ENCODE measurements around the gene RSKR. TPM values are rescaled to one million over a fixed set of nuclear protein-coding genes. Genes with fewer than 3 reads are reported as not detected.

Gene RSKR
- total RNA-seq, 1 experiment from 2014 or later: 21.7 TPM

GRCh38 chr17:28634206-28634865 lies 20.4 kb upstream of the RSKR start:
- Histone ChIP-seq H3F3A (ENCODE audit: insufficient read depth, low read depth) (no peaks in the 10 kb centered on the region; the same call in 1 of the 2 replicates), H3K79me2 (ENCODE audit: low read depth) (0 out of 2 replicates have a peak, but pooled peaks cover 4% of the 10 kb centered on the region), H2AFZ (no peak overlapping the region), H3K27me3 (ENCODE audit: insufficient read depth, low read depth) (no peaks in the 10 kb centered on the region), H3K4me1 (replicated peaks; ENCODE audit: insufficient read depth) (no peaks in the 10 kb centered on the region), H3K36me3 (ENCODE audit: low read depth) (peaks cover 43% of the 10 kb centered on the region), H3K9me3 (ENCODE audit: insufficient read depth, low read depth) (no peaks in the 10 kb centered on the region), H3K4me3 (no peak overlapping the region), H3K9me2 (ENCODE audit: insufficient read depth) (no peaks in the 10 kb centered on the region), H3K27ac (no peak overlapping the region), H3K4me2 (no peak overlapping the region), H4K20me1 (ENCODE audit: insufficient read depth) (peaks cover 12% of the 10 kb centered on the region; the same call in 1 of the 2 replicates)
- CTCF ChIA-PET: no interaction called here
- no TSS peak for BruUV-seq (replicated peaks)
- intact Hi-C loops (cut with micrococcal nuclease; ENCODE audit: unreplicated experiment): no loop called here
- no peak for DNase-seq
- POLR2A ChIA-PET (ENCODE audit: unreplicated experiment): no interaction called here
- TF ChIP-seq EZH2 (IDR thresholded peaks at IDR 0.05; ENCODE audit: low read depth): no peak
- no peak for TF ChIP-seq CTCF (conservative IDR thresholded peaks at IDR 0.05)

GRCh38 chr17:28626818-28627217 lies 12.8 kb upstream of the RSKR start:
- Histone ChIP-seq H3K79me2 (ENCODE audit: low read depth) (no peaks in the 10 kb centered on the region), H4K20me1 (ENCODE audit: insufficient read depth) (peaks cover 5% of the 10 kb centered on the region), H3K4me1 (replicated peaks; ENCODE audit: insufficient read depth) (no peaks in the 10 kb centered on the region), H3K4me2 (no peak overlapping the region), H3K4me3 (no peak overlapping the region), H3K36me3 (ENCODE audit: low read depth) (peaks cover 22% of the 10 kb centered on the region), H3K27ac (no peak overlapping the region), H2AFZ (no peak overlapping the region), H3K27me3 (ENCODE audit: insufficient read depth, low read depth) (no peaks in the 10 kb centered on the region), H3K9me2 (ENCODE audit: insufficient read depth) (no peaks in the 10 kb centered on the region), H3F3A (ENCODE audit: insufficient read depth, low read depth) (no peaks in the 10 kb centered on the region), H3K9me3 (ENCODE audit: insufficient read depth, low read depth) (no peaks in the 10 kb centered on the region)
- ChIA-PET POLR2A (ENCODE audit: unreplicated experiment) (no interaction called here), CTCF (no interaction called here)
- no peak for DNase-seq
- intact Hi-C loops (cut with micrococcal nuclease; ENCODE audit: unreplicated experiment): no loop called here
- TF ChIP-seq CTCF (conservative IDR thresholded peaks at IDR 0.05) (no peak), EZH2 (IDR thresholded peaks at IDR 0.05; ENCODE audit: low read depth) (no peak)
- BruUV-seq (replicated peaks): no TSS peak

GRCh38 chr17:28624148-28624547 lies 10.2 kb upstream of the RSKR start:
- H3K4me1 ChIP-seq (replicated peaks; ENCODE audit: insufficient read depth): no peaks in the 10 kb centered on the region
- TF ChIP-seq CTCF (conservative IDR thresholded peaks at IDR 0.05): no peak
- no peak for TF ChIP-seq EZH2 (IDR thresholded peaks at IDR 0.05; ENCODE audit: low read depth)
- H3K9me3 ChIP-seq (ENCODE audit: insufficient read depth, low read depth): no peaks in the 10 kb centered on the region
- no peak overlapping the region for H3K27ac ChIP-seq
- H3K4me3 ChIP-seq: no peak overlapping the region
- H3F3A ChIP-seq (ENCODE audit: insufficient read depth, low read depth): no peaks in the 10 kb centered on the region
- no peaks in the 10 kb centered on the region for H3K79me2 ChIP-seq (ENCODE audit: low read depth)
- no peak overlapping the region for H2AFZ ChIP-seq
- no peak for DNase-seq
- ChIA-PET POLR2A (ENCODE audit: unreplicated experiment) (no interaction called here), CTCF (no interaction called here)
- H3K4me2 ChIP-seq: no peak overlapping the region
- intact Hi-C loops (cut with micrococcal nuclease; ENCODE audit: unreplicated experiment): no loop called here
- no peaks in the 10 kb centered on the region; the same call in 1 of the 2 replicates for H4K20me1 ChIP-seq (ENCODE audit: insufficient read depth)
- no TSS peak for BruUV-seq (replicated peaks)
- H3K27me3 ChIP-seq (ENCODE audit: insufficient read depth, low read depth): no peaks in the 10 kb centered on the region
- H3K36me3 ChIP-seq (ENCODE audit: low read depth): peaks cover 22% of the 10 kb centered on the region
- no peaks in the 10 kb centered on the region for H3K9me2 ChIP-seq (ENCODE audit: insufficient read depth)

Data from PC-9 (cell line).